Measurements from ENCODE around the gene GXYLT2. TPM values are rescaled to one million over a fixed set of nuclear protein-coding genes. Genes with fewer than 3 reads are reported as not detected.
"Not testable (repeated sequence)": the region's sequence is repeated elsewhere in the genome, so short reads cannot be mapped to it uniquely, and the experiment has no call there.

The GXYLT2 gene
- total RNA-seq, 2 experiments from 2014 or later = not detected

DNA sequence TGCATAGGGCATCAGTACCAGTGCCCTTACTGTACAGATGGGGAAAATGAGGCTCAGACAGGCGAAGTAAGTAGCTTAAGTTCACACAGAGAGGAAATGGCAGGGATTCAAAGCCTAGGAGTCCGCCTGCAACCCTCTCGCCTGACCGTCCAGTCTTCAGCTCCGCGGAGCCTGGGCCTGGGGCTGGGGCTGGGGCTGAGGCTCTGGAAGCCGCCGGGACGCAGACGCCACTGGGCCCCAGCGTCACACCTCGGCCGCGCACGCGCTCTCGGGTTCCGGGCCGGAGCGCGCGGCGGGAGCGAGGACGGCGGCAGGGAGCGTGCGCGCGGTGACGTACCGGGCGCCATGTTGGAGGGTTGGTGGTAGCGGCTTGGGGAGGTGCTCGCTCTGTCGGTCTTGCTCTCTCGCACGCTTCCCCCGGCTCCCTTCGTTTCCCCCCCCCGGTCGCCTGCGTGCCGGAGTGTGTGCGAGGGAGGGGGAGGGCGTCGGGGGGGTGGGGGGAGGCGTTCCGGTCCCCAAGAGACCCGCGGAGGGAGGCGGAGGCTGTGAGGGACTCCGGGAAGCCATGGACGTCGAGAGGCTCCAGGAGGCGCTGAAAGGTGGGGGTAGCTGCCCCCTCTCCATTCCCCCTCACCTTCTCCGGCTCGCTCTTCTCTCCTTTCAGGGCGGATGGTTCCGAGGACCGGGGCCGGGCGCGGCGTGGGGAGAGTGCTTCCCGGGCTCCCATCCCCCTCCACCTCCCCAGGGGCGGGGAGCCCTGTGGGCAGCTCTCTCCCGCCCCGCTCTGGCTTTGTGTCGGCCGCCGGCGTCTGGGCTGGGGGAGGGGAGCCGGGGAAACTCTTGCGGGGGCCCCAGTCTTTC lies 108.9 kb downstream of the GXYLT2 start, which contains the start of gene PPP4R2:
PPP4R2 (plus strand) TSS at position 339 of the 861 bp plus-strand sequence; CDS start at position 566, 227 bp downstream.
- CTCF ChIA-PET = interaction anchor here (0.6 to 1.8 kb wide), 4 partner anchors 9 to 997 kb away, joined by 3 to 4 read pairs (median 3); no protein-coding TSS in a partner anchor
- POLR2A ChIA-PET = interaction anchor here (0.6 to 1.0 kb wide), 3 partner anchors 28 to 689 kb away, joined by 3 to 7 read pairs (median 4); no protein-coding TSS in a partner anchor

GRCh38 chr3:72997421-72997961 lies 109.6 kb downstream of the GXYLT2 start:
- CTCF ChIA-PET = interaction anchor here (1.8 kb wide), 1 partner anchor 23 kb away, joined by 4 read pairs; no protein-coding TSS in a partner anchor

GRCh38 chr3:72998466-72998865 lies 110.6 kb downstream of the GXYLT2 start:
- CTCF ChIA-PET = interaction anchor here (0.9 kb wide), 1 partner anchor 57 kb away, joined by 3 read pairs; no protein-coding TSS in a partner anchor
- POLR2A ChIA-PET = interaction anchor here (1.0 kb wide), 1 partner anchor 47 kb away, joined by 3 read pairs; no protein-coding TSS in a partner anchor

More at GRCh38 chr3:72997421-72997961, 109.6 kb downstream of the GXYLT2 start:
- POLR2A ChIA-PET = interaction anchor here (0.6 kb wide), 1 partner anchor 48 kb away, joined by 4 read pairs; no protein-coding TSS in a partner anchor

DNA sequence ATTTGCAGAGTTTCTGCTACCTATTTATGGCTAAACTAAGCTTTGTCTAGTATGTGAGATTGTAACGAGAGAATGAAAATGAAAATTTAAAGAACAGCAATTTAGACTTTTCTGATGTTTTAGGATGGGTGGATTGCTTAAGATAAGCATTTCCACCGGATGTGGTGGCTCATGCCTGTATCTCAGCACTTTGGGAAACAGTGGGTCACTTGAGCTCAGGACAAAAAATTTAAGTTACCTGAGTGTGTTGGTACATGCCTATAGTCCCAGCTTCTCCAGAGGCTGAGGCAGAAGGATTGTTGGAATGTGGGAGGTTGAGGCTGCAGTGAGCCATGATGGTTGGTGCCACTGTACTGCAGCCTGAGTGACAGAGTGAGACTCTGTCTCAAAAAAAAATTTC lies 112.1 kb downstream of the GXYLT2 start:
- CTCF ChIA-PET = no interaction called here
- POLR2A ChIA-PET = no interaction called here

DNA sequence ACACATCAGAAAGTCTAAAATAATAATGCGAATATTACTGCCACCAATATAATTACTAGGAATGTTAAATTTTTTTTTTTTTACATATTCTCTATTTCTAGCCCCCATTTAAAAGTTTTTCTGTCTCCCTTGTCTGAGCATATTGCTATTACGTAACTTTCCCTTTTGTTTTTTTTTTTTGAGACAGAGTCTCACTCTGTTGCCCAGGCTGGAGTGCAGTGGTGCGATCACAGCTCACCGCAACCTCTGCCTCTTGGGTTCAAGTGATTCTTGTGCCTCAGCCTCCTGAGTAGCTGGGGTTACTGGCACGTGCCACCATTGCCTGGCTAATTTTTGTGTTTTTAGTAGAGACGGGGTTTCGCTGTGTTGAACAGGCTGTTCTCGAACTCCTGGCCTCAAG lies 115.2 kb downstream of the GXYLT2 start:
- POLR2A ChIA-PET = not testable (repeated sequence)
- CTCF ChIA-PET = interaction anchor here (0.7 to 1.1 kb wide), 2 partner anchors 28 to 1587 kb away, joined by 3 read pairs; no protein-coding TSS in a partner anchor

DNA sequence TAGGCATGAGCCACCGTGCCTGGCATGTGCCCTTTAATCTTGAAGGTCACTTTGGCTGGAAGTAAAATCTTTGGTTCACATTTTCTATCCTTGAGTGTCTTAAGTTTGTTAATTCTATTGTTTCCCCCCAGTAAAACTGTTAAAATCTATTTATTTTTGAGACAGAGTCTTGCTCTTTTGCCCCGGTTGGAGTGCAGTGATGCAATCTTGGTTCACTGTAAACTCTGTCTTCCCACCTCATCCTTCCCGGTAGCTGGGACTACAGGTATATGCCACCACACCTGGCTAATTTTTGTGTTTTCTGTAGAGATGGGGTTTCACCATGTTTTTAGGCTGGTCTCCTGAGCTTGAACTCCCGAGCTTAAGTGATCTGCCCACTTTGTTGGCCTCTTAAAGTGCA lies 116.5 kb downstream of the GXYLT2 start:
- ChIA-PET POLR2A (no interaction called here), CTCF (no interaction called here)

DNA sequence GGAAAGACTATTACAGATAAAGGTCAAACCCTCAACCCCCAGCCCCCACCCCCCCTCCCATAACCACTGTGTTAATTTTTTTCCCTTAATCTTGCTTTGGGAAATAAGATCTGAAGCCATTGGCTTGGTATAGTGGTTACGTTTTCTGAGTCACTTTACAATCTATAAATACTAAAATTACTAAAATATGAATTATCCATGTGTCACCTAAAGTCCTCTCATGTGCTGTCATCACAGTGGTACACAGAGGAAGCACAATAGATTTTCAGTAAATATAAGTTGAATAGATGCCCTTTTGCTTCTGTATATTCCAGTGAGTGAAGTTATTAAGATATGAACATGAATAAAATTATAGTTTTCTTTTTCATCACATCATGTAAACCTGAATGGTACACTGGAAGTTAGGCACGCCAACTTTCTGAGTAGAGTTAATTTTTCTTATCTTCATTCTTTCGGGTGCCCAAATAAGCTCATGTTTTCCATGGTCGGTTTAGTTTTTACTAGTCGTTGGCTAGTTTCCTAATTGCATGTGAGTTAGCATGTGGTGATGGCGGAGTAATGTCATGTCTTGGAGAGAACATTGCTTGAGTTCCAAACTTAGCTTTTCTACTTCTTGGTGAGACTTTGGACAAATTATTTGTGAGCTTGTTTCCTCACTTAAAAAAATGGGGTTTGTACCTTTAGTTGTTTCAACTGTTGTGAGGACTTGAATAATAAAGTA lies 120.3 kb downstream of the GXYLT2 start:
- CTCF ChIA-PET = no interaction called here
- POLR2A ChIA-PET = interaction anchor here (1.3 kb wide), 1 partner anchor 21 kb away, joined by 5 read pairs; no protein-coding TSS in a partner anchor

DNA sequence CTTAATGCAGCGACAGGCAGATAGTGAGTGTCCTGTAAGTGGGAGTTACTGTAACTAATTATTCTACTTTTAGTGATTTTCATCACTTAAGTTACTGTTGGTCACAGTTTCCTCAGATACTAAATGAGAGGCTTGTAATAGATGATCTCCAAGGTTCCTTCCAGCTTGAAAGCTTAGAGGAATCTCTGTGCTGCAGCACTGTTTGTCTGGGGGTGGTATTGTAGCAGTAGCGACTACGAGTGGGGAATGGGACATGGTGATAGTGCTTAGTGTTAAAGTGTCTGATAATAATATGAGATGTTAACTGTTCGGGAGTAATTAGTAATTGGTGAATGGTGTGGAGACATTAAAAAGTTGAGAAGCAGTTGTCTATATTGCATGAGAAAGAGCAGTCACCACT lies 121.2 kb downstream of the GXYLT2 start:
- POLR2A ChIA-PET = no interaction called here
- CTCF ChIA-PET = no interaction called here

GRCh38 chr3:73009750-73010149 lies 121.9 kb downstream of the GXYLT2 start:
- ChIA-PET CTCF (no interaction called here), POLR2A (no interaction called here)

GRCh38 chr3:73010158-73010557 lies 122.3 kb downstream of the GXYLT2 start:
- CTCF ChIA-PET = no interaction called here
- POLR2A ChIA-PET = no interaction called here

- CTCF ChIA-PET = no interaction called here
- POLR2A ChIA-PET = interaction anchor here (1.2 kb wide), 1 partner anchor 11 kb away, joined by 3 read pairs; no protein-coding TSS in a partner anchor
Observed at GRCh38 chr3:73018298-73018697, 130.5 kb downstream of the GXYLT2 start.

- ChIA-PET CTCF (interaction anchor here (1.2 kb wide), 1 partner anchor 10 kb away, joined by 3 read pairs; no protein-coding TSS in a partner anchor), POLR2A (interaction anchor here (1.2 kb wide), 1 partner anchor 10 kb away, joined by 3 read pairs; no protein-coding TSS in a partner anchor)
Observed at GRCh38 chr3:73018790-73019441, 131.1 kb downstream of the GXYLT2 start.

DNA sequence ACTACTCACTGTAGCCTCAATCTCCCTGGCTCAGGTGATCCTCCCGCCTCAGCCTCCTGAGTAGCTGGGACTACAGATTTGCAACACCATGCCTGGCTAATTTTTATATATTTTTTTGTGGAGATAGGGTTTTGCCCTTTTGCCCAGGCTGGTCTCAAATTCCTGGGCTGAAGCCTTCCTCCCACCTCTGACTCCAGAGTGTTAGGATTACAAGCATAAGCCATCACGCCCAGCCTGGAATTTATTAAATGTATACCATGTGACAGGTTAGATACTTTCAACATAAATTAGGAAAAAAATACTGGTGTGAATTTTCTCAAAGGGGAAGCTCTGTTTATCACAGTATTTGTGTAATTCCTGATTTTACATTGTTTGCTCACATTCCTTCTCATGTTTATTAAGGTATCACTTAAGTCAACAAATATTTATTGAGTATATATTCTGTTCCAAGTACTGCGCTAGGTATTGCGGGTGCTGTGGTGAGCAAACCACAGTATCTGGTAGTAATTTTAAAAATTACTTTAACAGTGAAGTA lies 133.5 kb downstream of the GXYLT2 start:
- CTCF ChIA-PET = no interaction called here
- POLR2A ChIA-PET = no interaction called here

DNA sequence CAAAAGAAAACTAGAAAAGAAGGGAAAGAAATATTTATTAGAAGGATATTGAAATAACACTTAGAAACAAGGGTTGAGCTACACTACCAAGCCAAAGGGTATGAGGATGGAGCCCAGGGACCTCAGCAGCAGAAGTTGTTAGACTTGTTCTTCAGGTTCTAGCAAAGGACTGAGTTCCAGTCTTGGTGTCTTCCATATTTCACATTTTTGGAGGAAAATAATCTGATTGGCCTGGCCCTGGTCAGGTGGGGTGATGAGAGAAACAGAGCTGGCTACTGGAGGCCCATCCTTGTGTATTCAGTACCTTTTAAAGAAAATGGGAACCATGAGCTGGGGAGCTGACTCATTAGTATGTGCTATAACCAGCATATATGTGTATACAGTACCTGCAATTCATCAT lies 137.0 kb downstream of the GXYLT2 start:
- POLR2A ChIA-PET = interaction anchor here (1.2 kb wide), 1 partner anchor 28 kb away, joined by 3 read pairs; the partner anchor contains the start of gene PPP4R2
- CTCF ChIA-PET = interaction anchor here (0.8 kb wide), 1 partner anchor 175 kb away, joined by 3 read pairs; no protein-coding TSS in a partner anchor

DNA sequence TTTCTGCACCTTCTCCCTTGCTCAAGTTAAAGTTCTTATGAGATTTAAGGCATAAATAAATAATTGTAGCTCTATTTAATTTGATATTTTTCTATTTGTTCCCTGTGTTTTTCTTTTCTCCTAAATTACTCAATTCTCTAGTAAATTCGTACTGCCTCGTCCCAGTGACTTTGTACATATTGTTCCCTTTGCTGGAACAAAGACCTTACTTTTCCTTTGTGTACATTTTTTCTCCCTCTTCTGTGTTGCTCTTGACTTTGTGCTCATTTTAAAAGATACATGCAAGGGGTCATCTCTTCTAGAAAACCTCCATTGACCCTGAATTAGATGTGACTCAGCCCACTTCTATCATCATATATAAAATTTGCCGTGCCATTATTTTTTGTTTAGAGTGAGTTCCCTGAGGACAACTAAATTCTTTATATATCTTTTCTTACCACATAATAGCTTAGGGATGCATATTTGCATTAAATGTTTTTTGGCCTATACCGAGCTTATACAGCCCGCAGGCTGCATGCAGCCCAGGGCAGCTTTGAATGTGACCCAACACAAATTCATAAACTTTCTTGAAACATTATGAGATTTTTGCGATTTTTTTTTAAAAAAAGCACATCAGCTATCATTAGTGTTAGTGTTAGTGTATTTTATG lies 138.4 kb downstream of the GXYLT2 start:
- CTCF ChIA-PET = no interaction called here
- POLR2A ChIA-PET = no interaction called here
